Osteoblast (primary cell): Measurements from ENCODE around the gene SHANK3. TPM values are rescaled to one million over a fixed set of nuclear protein-coding genes. Genes with fewer than 3 reads are reported as not detected.

Experiments used
- DNase-seq: peaks from one replicate; pipeline ENCODE4 v3.0.0; 2011; ENCODE audit warnings: low spot score, mixed read lengths; ENCODE audit not compliant: insufficient read length; ENCODE audit errors: missing footprints
- H2AFZ ChIP-seq: 2 replicates; pipeline ENCODE4 v1.6.0; 2011; ENCODE audit warnings: mild to moderate bottlenecking, low read length
- H3K27ac ChIP-seq: 2 replicates; pipeline ENCODE4 v1.5.1; 2011; ENCODE audit warnings: mild to moderate bottlenecking, low read depth, low read length, moderate library complexity
- H3K27me3 ChIP-seq: 2 replicates; pipeline ENCODE4 v1.6.0; 2012; ENCODE audit warnings: mild to moderate bottlenecking, control low read depth, inconsistent platforms, low read length, moderate library complexity; ENCODE audit not compliant: insufficient read depth
- H3K36me3 ChIP-seq: 2 replicates; pipeline ENCODE4 v1.5.1; 2011; ENCODE audit warnings: mild to moderate bottlenecking, low read length, control low read depth, moderate library complexity; ENCODE audit not compliant: insufficient read depth
- H3K4me1 ChIP-seq: 2 replicates; pipeline ENCODE4 v1.5.1; 2011; ENCODE audit warnings: mild to moderate bottlenecking, low read length, control low read depth, moderate library complexity; ENCODE audit not compliant: insufficient read depth
- H3K4me2 ChIP-seq: 2 replicates; pipeline ENCODE4 v1.6.0; 2011; ENCODE audit warnings: mild to moderate bottlenecking, low read length; ENCODE audit not compliant: insufficient read depth
- H3K4me3 ChIP-seq: fragments of 200-600 bp; sonication (generic); 3 replicates; pipeline ENCODE4 v1.5.1; 2012; ENCODE audit warnings: mild to moderate bottlenecking, low read length, inconsistent platforms; ENCODE audit not compliant: insufficient read depth
- H3K79me2 ChIP-seq: 2 replicates; pipeline ENCODE4 v1.6.0; 2012; ENCODE audit warnings: mild to moderate bottlenecking, low read length, control low read depth, inconsistent platforms; ENCODE audit not compliant: insufficient read depth
- H3K9me3 ChIP-seq: 2 replicates; pipeline ENCODE4 v1.5.1; 2011; ENCODE audit warnings: low read depth, low read length, control low read depth
- H4K20me1 ChIP-seq: 2 replicates; pipeline ENCODE4 v1.6.0; 2012; ENCODE audit warnings: mild to moderate bottlenecking, low read length, control low read depth; ENCODE audit not compliant: insufficient read depth
- total RNA-seq: library from RNA; depleted of rRNA; stranded (reverse); fragments of >200 nt; gene quantifications from 2 replicates; pipeline ENCODE4 v1.2.3, GENCODE V29; 2012
- TF ChIP-seq, protein P1 (sequence below): IDR thresholded peaks from 2 replicates; pipeline ENCODE4 v1.5.1; 2011; ENCODE audit warnings: mild to moderate bottlenecking, low read depth, low read length, moderate library complexity; ENCODE audit errors: extremely low read depth

Gene SHANK3
- total RNA-seq, 1 donor = 0.36 TPM

DNA sequence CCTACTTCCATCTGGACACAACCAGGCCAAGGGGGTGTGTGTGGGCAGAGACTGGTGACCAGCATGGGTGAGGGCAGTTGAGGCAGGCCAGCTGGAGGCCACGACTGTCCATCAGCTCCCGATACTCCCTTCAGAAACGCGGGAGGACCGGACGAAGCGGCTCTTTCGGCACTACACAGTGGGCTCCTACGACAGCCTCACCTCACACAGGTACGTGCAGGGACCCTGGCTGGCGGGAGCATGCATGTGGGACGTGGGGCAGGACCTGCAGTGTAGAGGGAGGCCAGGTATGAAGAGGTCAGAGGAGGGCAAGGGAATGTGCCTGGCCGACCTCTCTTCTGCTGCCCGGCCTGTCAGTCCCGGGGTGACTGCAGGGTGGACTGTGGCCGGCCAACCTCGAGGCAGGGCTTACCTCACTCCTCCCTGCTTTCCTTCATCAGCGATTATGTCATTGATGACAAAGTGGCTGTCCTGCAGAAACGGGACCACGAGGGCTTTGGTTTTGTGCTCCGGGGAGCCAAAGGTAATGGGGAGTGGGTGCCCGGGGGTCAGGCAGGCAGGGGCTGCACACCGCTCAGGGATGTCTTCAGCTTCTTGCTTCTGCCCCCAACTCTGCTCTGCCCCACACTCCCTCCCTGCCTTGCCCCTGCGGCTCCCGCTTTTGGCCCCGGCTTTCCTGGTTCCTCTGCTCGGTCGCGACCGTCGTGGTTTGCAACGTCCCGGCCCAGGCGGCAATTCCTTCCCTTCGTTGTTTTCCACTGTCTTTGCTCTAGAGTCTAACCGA is 31.3 kb downstream of the SHANK3 start:
- peak; percentile 85 for DNase-seq
- TF ChIP-seq, protein P1, sequence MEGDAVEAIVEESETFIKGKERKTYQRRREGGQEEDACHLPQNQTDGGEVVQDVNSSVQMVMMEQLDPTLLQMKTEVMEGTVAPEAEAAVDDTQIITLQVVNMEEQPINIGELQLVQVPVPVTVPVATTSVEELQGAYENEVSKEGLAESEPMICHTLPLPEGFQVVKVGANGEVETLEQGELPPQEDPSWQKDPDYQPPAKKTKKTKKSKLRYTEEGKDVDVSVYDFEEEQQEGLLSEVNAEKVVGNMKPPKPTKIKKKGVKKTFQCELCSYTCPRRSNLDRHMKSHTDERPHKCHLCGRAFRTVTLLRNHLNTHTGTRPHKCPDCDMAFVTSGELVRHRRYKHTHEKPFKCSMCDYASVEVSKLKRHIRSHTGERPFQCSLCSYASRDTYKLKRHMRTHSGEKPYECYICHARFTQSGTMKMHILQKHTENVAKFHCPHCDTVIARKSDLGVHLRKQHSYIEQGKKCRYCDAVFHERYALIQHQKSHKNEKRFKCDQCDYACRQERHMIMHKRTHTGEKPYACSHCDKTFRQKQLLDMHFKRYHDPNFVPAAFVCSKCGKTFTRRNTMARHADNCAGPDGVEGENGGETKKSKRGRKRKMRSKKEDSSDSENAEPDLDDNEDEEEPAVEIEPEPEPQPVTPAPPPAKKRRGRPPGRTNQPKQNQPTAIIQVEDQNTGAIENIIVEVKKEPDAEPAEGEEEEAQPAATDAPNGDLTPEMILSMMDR = no peak
- Histone ChIP-seq H3K4me3 (no peak overlapping the region), H3K9me3 (no peaks in the 10 kb centered on the region), H3K4me1 (no peaks in the 10 kb centered on the region), H3K4me2 (no peak overlapping the region), H4K20me1 (no peaks in the 10 kb centered on the region), H3K27me3 (no peaks in the 10 kb centered on the region), H3K36me3 (no peaks in the 10 kb centered on the region), H3K79me2 (no peaks in the 10 kb centered on the region), H3K27ac (no peak overlapping the region), H2AFZ (no peak overlapping the region)

DNA sequence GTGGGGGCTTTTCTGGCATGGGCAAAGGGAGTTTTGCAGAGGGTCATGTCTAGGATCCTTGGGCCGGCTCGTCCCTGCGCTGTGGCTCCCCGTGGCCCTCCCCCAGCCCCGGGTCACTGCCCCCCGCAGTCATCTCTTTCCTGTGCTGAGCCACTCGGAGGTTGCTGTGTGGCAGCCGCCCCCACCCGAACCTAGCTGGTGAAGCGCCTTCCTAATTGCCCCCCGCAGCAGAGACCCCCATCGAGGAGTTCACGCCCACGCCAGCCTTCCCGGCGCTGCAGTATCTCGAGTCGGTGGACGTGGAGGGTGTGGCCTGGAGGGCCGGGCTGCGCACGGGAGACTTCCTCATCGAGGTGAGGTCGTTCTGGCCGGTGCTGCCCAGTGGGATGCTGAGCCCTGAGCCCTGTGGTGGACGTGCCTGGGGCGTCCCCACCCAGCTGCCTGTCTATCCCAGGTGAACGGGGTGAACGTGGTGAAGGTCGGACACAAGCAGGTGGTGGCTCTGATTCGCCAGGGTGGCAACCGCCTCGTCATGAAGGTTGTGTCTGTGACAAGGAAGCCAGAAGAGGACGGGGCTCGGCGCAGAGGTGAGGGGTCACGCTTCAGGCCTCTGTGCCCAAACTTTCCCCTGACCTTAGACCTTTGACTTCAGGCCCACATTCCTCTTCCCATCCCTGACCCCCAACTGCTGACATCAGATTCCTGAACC is 32.0 kb downstream of the SHANK3 start:
- TF ChIP-seq, protein P1 = no peak
- no peaks in the 10 kb centered on the region for H3K27me3 ChIP-seq
- H4K20me1 ChIP-seq = no peaks in the 10 kb centered on the region
- H3K27ac ChIP-seq = no peak overlapping the region
- no peaks in the 10 kb centered on the region for H3K79me2 ChIP-seq
- no peak overlapping the region for H3K4me3 ChIP-seq
- no peak overlapping the region for H2AFZ ChIP-seq
- no peaks in the 10 kb centered on the region for H3K9me3 ChIP-seq
- peak; percentile 62 for DNase-seq
- no peak overlapping the region for H3K4me2 ChIP-seq
- no peaks in the 10 kb centered on the region for H3K4me1 ChIP-seq
- no peaks in the 10 kb centered on the region for H3K36me3 ChIP-seq

DNA sequence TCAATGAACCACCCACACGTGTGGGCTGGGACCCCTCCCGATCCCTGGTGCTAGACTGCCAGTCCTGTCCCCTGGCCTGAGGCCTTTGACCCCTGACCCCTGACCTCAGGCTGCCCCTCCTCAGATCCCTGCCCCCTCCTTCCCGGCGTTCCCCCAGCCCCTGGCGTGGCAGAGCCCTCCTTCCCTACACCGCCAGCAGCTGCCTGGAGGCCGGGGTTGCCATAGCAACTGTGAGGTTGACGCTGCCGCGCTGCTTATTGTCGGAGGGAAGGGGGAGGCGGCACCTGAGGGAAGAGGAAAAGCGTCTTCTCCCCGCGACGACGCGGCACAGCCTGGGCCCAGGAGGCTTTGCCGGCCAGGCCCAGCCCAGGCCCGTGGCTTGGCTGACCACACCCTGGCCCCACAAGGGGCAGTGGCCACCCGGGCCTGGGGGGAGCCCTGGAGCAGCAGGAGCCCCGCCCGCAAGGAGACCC is 32.6 kb downstream of the SHANK3 start:
- peak; percentile 60 for DNase-seq

More for the DNA sequence above, 32.6 kb downstream of the SHANK3 start:
- Histone ChIP-seq H2AFZ (no peak overlapping the region), H3K27me3 (no peaks in the 10 kb centered on the region), H3K79me2 (no peaks in the 10 kb centered on the region), H4K20me1 (no peaks in the 10 kb centered on the region), H3K4me2 (no peak overlapping the region), H3K4me1 (no peaks in the 10 kb centered on the region), H3K27ac (no peak overlapping the region), H3K9me3 (no peaks in the 10 kb centered on the region), H3K36me3 (no peaks in the 10 kb centered on the region), H3K4me3 (no peak overlapping the region)
- TF ChIP-seq, protein P1 = no peak
